ENCODE data around the gene FBXL20. TPM values are rescaled to one million over a fixed set of nuclear protein-coding genes. Genes with fewer than 3 reads are reported as not detected.

The FBXL20 gene
- total RNA-seq, 1 experiment from 2014 or later: 20.2 TPM

GRCh38 chr17:39359994-39360393, 41.4 kb downstream of the FBXL20 start:
- TF ChIP-seq CTCF (conservative IDR thresholded peaks at IDR 0.05) (no peak), EZH2 (IDR thresholded peaks at IDR 0.05; ENCODE audit: low read depth) (no peak)
- Histone ChIP-seq H3K4me2 (no peak overlapping the region), H3K4me1 (replicated peaks; ENCODE audit: insufficient read depth) (no peaks in the 10 kb centered on the region), H2AFZ (no peak overlapping the region), H3K36me3 (ENCODE audit: low read depth) (no peaks in the 10 kb centered on the region), H3K9me2 (ENCODE audit: insufficient read depth) (no peaks in the 10 kb centered on the region), H3K27ac (no peak overlapping the region), H3F3A (ENCODE audit: insufficient read depth, low read depth) (no peaks in the 10 kb centered on the region), H3K9me3 (ENCODE audit: insufficient read depth, low read depth) (no peaks in the 10 kb centered on the region), H3K79me2 (ENCODE audit: low read depth) (no peaks in the 10 kb centered on the region), H4K20me1 (ENCODE audit: insufficient read depth) (no peaks in the 10 kb centered on the region; the same call in none of the 2 replicates), H3K27me3 (ENCODE audit: insufficient read depth, low read depth) (no peaks in the 10 kb centered on the region), H3K4me3 (no peak overlapping the region)
- ChIA-PET CTCF (no interaction called here), POLR2A (ENCODE audit: unreplicated experiment) (no interaction called here)
- no peak for DNase-seq
- no TSS peak for BruUV-seq (replicated peaks)
- intact Hi-C loops (cut with micrococcal nuclease; ENCODE audit: unreplicated experiment): no loop called here

GRCh38 chr17:39357986-39358385, 43.4 kb downstream of the FBXL20 start:
- Histone ChIP-seq H3K9me2 (ENCODE audit: insufficient read depth) (no peaks in the 10 kb centered on the region), H3F3A (ENCODE audit: insufficient read depth, low read depth) (0 out of 2 replicates have a peak, but pooled peaks cover under 1% of the 10 kb centered on the region), H3K27ac (no peak overlapping the region), H3K4me1 (replicated peaks; ENCODE audit: insufficient read depth) (no peaks in the 10 kb centered on the region), H2AFZ (no peak overlapping the region), H3K36me3 (ENCODE audit: low read depth) (no peaks in the 10 kb centered on the region), H3K4me3 (no peak overlapping the region), H3K9me3 (ENCODE audit: insufficient read depth, low read depth) (no peaks in the 10 kb centered on the region), H4K20me1 (ENCODE audit: insufficient read depth) (no peaks in the 10 kb centered on the region; the same call in none of the 2 replicates), H3K79me2 (ENCODE audit: low read depth) (no peaks in the 10 kb centered on the region), H3K27me3 (ENCODE audit: insufficient read depth, low read depth) (no peaks in the 10 kb centered on the region), H3K4me2 (no peak overlapping the region)
- intact Hi-C loops (cut with micrococcal nuclease; ENCODE audit: unreplicated experiment): no loop called here
- CTCF ChIA-PET: interaction anchor here (0.6 kb wide), 1 partner anchor 46 kb away, joined by 3 read pairs; no protein-coding TSS in a partner anchor
- BruUV-seq (replicated peaks): no TSS peak
- POLR2A ChIA-PET (ENCODE audit: unreplicated experiment): no interaction called here
- no peak for TF ChIP-seq EZH2 (IDR thresholded peaks at IDR 0.05; ENCODE audit: low read depth)
- TF ChIP-seq CTCF (conservative IDR thresholded peaks at IDR 0.05): no peak
- no peak for DNase-seq

GRCh38 chr17:39357488-39357887, 43.9 kb downstream of the FBXL20 start:
- H3F3A ChIP-seq (ENCODE audit: insufficient read depth, low read depth): 0 out of 2 replicates have a peak, but pooled peaks cover 3% of the 10 kb centered on the region
- H2AFZ ChIP-seq: no peak overlapping the region
- no peaks in the 10 kb centered on the region for H3K9me3 ChIP-seq (ENCODE audit: insufficient read depth, low read depth)
- no peak for DNase-seq
- H3K9me2 ChIP-seq (ENCODE audit: insufficient read depth): no peaks in the 10 kb centered on the region
- BruUV-seq (replicated peaks): no TSS peak
- intact Hi-C loops (cut with micrococcal nuclease; ENCODE audit: unreplicated experiment): no loop called here
- no peak overlapping the region for H3K4me3 ChIP-seq
- POLR2A ChIA-PET (ENCODE audit: unreplicated experiment): no interaction called here
- no peaks in the 10 kb centered on the region for H3K27me3 ChIP-seq (ENCODE audit: insufficient read depth, low read depth)
- no peaks in the 10 kb centered on the region for H3K79me2 ChIP-seq (ENCODE audit: low read depth)
- no peaks in the 10 kb centered on the region; the same call in none of the 2 replicates for H4K20me1 ChIP-seq (ENCODE audit: insufficient read depth)
- no peak overlapping the region for H3K27ac ChIP-seq
- no peaks in the 10 kb centered on the region for H3K36me3 ChIP-seq (ENCODE audit: low read depth)
- TF ChIP-seq EZH2 (IDR thresholded peaks at IDR 0.05; ENCODE audit: low read depth): no peak
- no peak for TF ChIP-seq CTCF (conservative IDR thresholded peaks at IDR 0.05)
- no peak overlapping the region for H3K4me2 ChIP-seq
- H3K4me1 ChIP-seq (replicated peaks; ENCODE audit: insufficient read depth): no peaks in the 10 kb centered on the region
- CTCF ChIA-PET: no interaction called here
